Astrocyte of the spinal cord (primary cell): Measurements from ENCODE around the gene FGF16.
A peak's percentile ranks its signal among the peaks of the same experiment; 100 is the strongest.

Source experiments
- DNase-seq: peaks from one replicate; pipeline ENCODE4 v3.0.0; 2011; ENCODE audit warnings: low read depth, low spot score
- H3K4me3 ChIP-seq: 2 replicates; pipeline ENCODE4 v1.5.1; 2011; ENCODE audit warnings: low read depth, mild to moderate bottlenecking, low read length, moderate library complexity
- in situ Hi-C: cut with HindIII; loops from 2 replicates; pipeline ENCODE4 v1.10.0; 2017; ENCODE audit warnings: low sequenced_read_pairs
- TF ChIP-seq, protein P1 (sequence below): IDR thresholded peaks from 2 replicates; pipeline ENCODE4 v1.5.1; 2012; ENCODE audit warnings: low read depth, mild to moderate bottlenecking, low read length, inconsistent platforms

FGF16 gene

DNA sequence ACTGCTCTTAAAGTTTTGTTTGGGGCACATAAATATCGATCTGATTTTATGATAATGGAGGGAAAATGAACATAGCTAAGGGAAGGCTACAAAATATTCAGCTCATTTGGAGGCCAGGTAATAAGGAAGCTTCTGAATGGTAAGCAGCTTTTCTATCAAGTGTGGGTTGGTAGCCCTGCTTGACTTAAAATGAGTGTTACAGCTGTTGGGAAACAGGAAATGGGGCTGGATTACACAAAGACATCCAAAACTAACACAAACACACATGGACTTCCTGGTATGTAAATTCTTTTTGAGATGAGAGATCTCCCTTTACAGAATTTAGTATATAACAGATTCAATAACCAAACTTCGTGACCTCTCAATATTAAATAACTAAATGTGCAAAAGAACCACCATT, 58.0 kb downstream of the FGF16 start:
- TF ChIP-seq, protein P1, sequence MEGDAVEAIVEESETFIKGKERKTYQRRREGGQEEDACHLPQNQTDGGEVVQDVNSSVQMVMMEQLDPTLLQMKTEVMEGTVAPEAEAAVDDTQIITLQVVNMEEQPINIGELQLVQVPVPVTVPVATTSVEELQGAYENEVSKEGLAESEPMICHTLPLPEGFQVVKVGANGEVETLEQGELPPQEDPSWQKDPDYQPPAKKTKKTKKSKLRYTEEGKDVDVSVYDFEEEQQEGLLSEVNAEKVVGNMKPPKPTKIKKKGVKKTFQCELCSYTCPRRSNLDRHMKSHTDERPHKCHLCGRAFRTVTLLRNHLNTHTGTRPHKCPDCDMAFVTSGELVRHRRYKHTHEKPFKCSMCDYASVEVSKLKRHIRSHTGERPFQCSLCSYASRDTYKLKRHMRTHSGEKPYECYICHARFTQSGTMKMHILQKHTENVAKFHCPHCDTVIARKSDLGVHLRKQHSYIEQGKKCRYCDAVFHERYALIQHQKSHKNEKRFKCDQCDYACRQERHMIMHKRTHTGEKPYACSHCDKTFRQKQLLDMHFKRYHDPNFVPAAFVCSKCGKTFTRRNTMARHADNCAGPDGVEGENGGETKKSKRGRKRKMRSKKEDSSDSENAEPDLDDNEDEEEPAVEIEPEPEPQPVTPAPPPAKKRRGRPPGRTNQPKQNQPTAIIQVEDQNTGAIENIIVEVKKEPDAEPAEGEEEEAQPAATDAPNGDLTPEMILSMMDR, result no peak
- no peak overlapping the region for H3K4me3 ChIP-seq
- peak; percentile 25 for DNase-seq
- in situ Hi-C loops, result no loop called here
